Stimulated activated CD4-positive, alpha-beta T cell treated with anti-CD3 and anti-CD28 coated beads, Interleukin-2, amount 100 ng/mL, for 48 hours (primary cell): ENCODE data around the gene NDUFS8.

Source experiments
- DNase-seq, 2 donors: peaks; one replicate each; pipeline ENCODE4 v3.0.0-alpha.2; 2020

The NDUFS8 gene

GRCh38 chr11:68016904-68017817, 13.3 kb upstream of the NDUFS8 start:
- DNase-seq, result no peak

GRCh38 chr11:68017980-68018729, 12.3 kb upstream of the NDUFS8 start:
- DNase-seq, result no peak

GRCh38 chr11:68018730-68019190, 11.7 kb upstream of the NDUFS8 start:
- no peak for DNase-seq

GRCh38 chr11:68019486-68019885, 11.0 kb upstream of the NDUFS8 start:
- no peak for DNase-seq

- DNase-seq, result no peak
Observed at GRCh38 chr11:68020575-68020974, 9.9 kb upstream of the NDUFS8 start.

GRCh38 chr11:68021167-68021787, 9.2 kb upstream of the NDUFS8 start:
- no peak for DNase-seq

GRCh38 chr11:68022531-68022930, 8.0 kb upstream of the NDUFS8 start:
- no peak for DNase-seq

- no peak for DNase-seq
Observed at GRCh38 chr11:68024508-68024907, 6.0 kb upstream of the NDUFS8 start.

GRCh38 chr11:68025047-68025446, 5.4 kb upstream of the NDUFS8 start:
- DNase-seq, result no peak

GRCh38 chr11:68026391-68027105, 3.9 kb upstream of the NDUFS8 start:
- DNase-seq, result no peak

GRCh38 chr11:68027667-68028066, 2.8 kb upstream of the NDUFS8 start:
- no peak for DNase-seq

GRCh38 chr11:68028802-68029545, 1.5 kb upstream of the NDUFS8 start:
- no peak for DNase-seq

- no peak for DNase-seq
Observed at GRCh38 chr11:68031144-68031464, 623 bp downstream of the NDUFS8 start.

GRCh38 chr11:68032003-68032402, 1.5 kb downstream of the NDUFS8 start:
- DNase-seq, result no peak

GRCh38 chr11:68032997-68033707, 2.7 kb downstream of the NDUFS8 start:
- no peak for DNase-seq

GRCh38 chr11:68033708-68034045, 3.2 kb downstream of the NDUFS8 start:
- DNase-seq, result no peak

GRCh38 chr11:68035266-68035876, 4.9 kb downstream of the NDUFS8 start:
- no peak for DNase-seq

- DNase-seq, result no peak
Observed at GRCh38 chr11:68036141-68036716, 5.7 kb downstream of the NDUFS8 start.

- no peak for DNase-seq
Observed at GRCh38 chr11:68036717-68037239, 6.3 kb downstream of the NDUFS8 start.

- no peak for DNase-seq
Observed at GRCh38 chr11:68037411-68038225, 7.1 kb downstream of the NDUFS8 start.
